Vagina (tissue), 2 donors: ENCODE results near the gene POC1A. TPM values are rescaled to one million over a fixed set of nuclear protein-coding genes. Genes with fewer than 3 reads are reported as not detected.

Experiments
- DNase-seq, 2 donors: peaks; one replicate each; pipeline ENCODE4 v3.0.0-alpha.2; 2017; ENCODE audit errors: extremely low spot score in 2 of 2
- H3K27ac ChIP-seq: fragments of 200-600 bp; sonication (generic); one replicate; pipeline ENCODE4 v1.5.1; 2019
- H3K27me3 ChIP-seq: fragments of 200-600 bp; sonication (generic); one replicate; pipeline ENCODE4 v1.5.1; 2019
- H3K36me3 ChIP-seq, 2 donors: fragments of 200-600 bp; sonication (generic); one replicate each; pipeline ENCODE4 v1.5.1; 2017 to 2019
- H3K4me1 ChIP-seq: fragments of 200-600 bp; sonication (generic); one replicate; pipeline ENCODE4 v1.5.1; 2019
- H3K4me3 ChIP-seq, 2 donors: fragments of 200-600 bp; sonication (generic); 1 replicate in 1 of 2; 2 replicates in 1 of 2; pipeline ENCODE4 v1.5.1; 2016 to 2019
- H3K9me3 ChIP-seq: fragments of 200-600 bp; sonication (generic); one replicate; pipeline ENCODE4 v1.5.1; 2019
- POLR2A ChIP-seq, 2 donors: fragments of 450-650 bp; IDR thresholded peaks; one replicate each; pipeline ENCODE4 v1.6.1; 2017; ENCODE audit warnings: antibody characterized with exemption in 2 of 2, mild to moderate bottlenecking in 2 of 2, moderate library complexity in 2 of 2
- POLR2AphosphoS5 ChIP-seq, 2 donors: sonication (generic); formaldehyde crosslinking; IDR thresholded peaks; one replicate each; pipeline ENCODE4 v1.9.0; 2017; ENCODE audit warnings: antibody characterized with exemption in 2 of 2, mild to moderate bottlenecking in 2 of 2, low read depth in 1 of 2; ENCODE audit not compliant: insufficient read depth in 1 of 2
- intact Hi-C: fragments of 100-400 bp; cut with DNase I; formaldehyde crosslinking; loops from one replicate; pipeline ENCODE4 v1.15.1; 2023
- total RNA-seq: library from RNA; depleted of rRNA; stranded (reverse); fragments of >200 nt; gene quantifications from one replicate; pipeline ENCODE4 v1.2.3, GENCODE V29; 2016
- TF ChIP-seq, protein P1 (sequence below), 3 experiments: fragments of 450-650 bp in 2 of 3; fragments of 200-600 bp in 1 of 3; sonication (generic) in 1 of 3; IDR thresholded peaks; one replicate each; pipeline ENCODE4 v1.5.1; 2017 to 2019; ENCODE audit warnings: antibody characterized with exemption in 3 of 3, mild to moderate bottlenecking in 2 of 3, moderate library complexity in 2 of 3

POC1A gene
- total RNA-seq, 1 donor from 2014 or later = 0.74 TPM

DNA sequence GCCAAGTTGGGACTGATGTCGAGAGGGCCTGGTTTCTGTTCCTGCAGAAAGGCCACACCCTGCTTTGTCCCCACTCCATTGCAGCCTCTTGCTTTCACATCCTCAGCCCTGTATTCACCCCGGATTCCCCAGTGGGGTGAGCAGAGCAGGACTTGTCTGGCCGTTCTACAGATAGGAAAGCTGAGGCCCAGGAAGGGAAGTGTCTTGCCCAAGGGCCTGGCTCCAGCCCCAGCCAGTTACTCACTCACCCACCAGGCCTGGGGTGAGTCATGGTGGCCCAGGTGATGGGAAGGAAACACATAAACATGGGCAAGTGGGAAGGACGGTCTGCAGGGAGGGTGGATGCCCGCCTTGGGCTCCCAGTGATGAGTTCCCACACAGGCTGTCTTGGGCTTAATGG, 91.7 kb downstream of the POC1A start:
- Histone ChIP-seq H3K9me3 (no peaks in the 10 kb centered on the region), H3K4me3 (no peak overlapping the region), H3K27ac (peak overlapping the region; percentile 47), H3K4me1 (peaks cover 66% of the 10 kb centered on the region), H3K36me3 (no peaks in the 10 kb centered on the region), H3K27me3 (no peaks in the 10 kb centered on the region)
- intact Hi-C loops = no loop called here
- no peak for DNase-seq
- TF ChIP-seq POLR2A (IDR thresholded peaks at IDR 0.05) (no peak), POLR2AphosphoS5 (IDR thresholded peaks at IDR 0.05; ENCODE audit: insufficient read depth in 1 of 2, low read depth in 1 of 2) (peak; percentile 58 to 61)
- TF ChIP-seq, protein P1, sequence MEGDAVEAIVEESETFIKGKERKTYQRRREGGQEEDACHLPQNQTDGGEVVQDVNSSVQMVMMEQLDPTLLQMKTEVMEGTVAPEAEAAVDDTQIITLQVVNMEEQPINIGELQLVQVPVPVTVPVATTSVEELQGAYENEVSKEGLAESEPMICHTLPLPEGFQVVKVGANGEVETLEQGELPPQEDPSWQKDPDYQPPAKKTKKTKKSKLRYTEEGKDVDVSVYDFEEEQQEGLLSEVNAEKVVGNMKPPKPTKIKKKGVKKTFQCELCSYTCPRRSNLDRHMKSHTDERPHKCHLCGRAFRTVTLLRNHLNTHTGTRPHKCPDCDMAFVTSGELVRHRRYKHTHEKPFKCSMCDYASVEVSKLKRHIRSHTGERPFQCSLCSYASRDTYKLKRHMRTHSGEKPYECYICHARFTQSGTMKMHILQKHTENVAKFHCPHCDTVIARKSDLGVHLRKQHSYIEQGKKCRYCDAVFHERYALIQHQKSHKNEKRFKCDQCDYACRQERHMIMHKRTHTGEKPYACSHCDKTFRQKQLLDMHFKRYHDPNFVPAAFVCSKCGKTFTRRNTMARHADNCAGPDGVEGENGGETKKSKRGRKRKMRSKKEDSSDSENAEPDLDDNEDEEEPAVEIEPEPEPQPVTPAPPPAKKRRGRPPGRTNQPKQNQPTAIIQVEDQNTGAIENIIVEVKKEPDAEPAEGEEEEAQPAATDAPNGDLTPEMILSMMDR (IDR thresholded peaks at IDR 0.05) = no peak

DNA sequence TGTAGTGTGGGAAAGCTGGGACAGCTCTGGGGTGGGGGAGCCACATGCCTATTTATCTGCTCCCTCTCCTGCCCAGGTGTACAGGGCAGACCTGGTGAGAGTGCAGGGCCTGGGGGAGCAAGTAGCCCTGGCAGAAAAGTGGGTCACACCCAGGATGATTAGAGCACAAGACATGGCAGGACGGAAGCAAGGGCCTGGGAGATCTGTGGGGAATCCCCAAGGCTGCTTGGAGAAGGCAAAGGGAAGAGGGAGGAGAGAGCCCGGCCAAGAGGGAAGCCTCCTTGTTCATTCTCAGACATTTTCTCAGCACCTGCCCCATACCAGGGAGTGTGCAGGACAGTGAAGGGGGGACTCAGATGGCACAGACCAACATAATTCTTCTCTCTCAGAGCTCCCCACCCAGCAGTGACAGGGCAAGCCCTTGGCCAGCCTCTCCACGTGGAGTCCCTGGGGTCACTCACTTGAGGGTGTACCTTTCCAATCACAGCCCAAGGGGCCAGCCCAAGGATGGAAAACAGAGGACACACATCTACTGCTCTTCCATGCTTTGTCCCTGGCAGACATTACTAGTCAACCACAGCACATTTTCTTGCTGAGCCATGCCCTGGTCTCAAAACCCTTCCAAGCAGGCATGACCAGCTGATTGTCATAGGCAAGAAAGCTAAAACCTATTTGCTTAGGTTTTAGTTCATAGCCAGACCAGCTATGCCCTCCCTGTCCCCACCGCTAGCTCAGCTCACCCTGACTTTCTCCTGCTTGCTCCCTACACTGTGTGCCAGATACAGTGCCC, 92.9 kb downstream of the POC1A start:
- H3K27me3 ChIP-seq = no peaks in the 10 kb centered on the region
- peak overlapping the region; percentile 47 for H3K27ac ChIP-seq
- TF ChIP-seq POLR2AphosphoS5 (IDR thresholded peaks at IDR 0.05; ENCODE audit: insufficient read depth in 1 of 2, low read depth in 1 of 2) = no peak
- TF ChIP-seq, protein P1 (IDR thresholded peaks at IDR 0.05) = no peak
- TF ChIP-seq POLR2A (IDR thresholded peaks at IDR 0.05) = no peak
- H3K4me1 ChIP-seq = peaks cover 55% of the 10 kb centered on the region
- no peak for DNase-seq
- H3K9me3 ChIP-seq = no peaks in the 10 kb centered on the region
- intact Hi-C loops = no loop called here
- no peak overlapping the region for H3K4me3 ChIP-seq
- no peaks in the 10 kb centered on the region for H3K36me3 ChIP-seq

DNA sequence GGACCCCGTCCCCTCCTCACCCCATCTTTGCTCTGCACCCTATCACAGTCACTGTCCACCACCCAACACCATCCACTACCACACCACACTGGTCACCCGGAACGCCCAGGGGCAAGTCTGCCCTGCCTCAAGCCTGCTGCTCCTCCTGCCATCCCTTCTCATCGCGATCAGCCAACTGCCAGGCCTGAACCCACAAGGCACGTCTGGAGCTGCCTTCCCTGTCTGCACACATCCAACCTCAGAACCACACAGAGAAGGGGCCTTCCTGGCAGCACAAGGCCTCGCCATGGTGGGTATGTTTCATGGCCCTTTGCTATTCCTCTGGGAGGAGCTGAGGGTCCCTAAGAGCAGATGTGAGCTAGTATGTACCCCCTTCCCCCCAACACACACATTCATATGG, 94.4 kb downstream of the POC1A start:
- Histone ChIP-seq H3K36me3 (no peaks in the 10 kb centered on the region), H3K4me3 (no peak overlapping the region), H3K27me3 (no peaks in the 10 kb centered on the region), H3K9me3 (no peaks in the 10 kb centered on the region), H3K4me1 (peaks cover 41% of the 10 kb centered on the region), H3K27ac (no peak overlapping the region)
- intact Hi-C loops = loop anchor here (10.0 kb wide), 1 partner anchor 65 kb away; no protein-coding TSS in a partner anchor
- TF ChIP-seq, protein P1 (IDR thresholded peaks at IDR 0.05) = no peak
- TF ChIP-seq POLR2A (IDR thresholded peaks at IDR 0.05) (no peak), POLR2AphosphoS5 (IDR thresholded peaks at IDR 0.05; ENCODE audit: insufficient read depth in 1 of 2, low read depth in 1 of 2) (no peak)
- DNase-seq = no peak

DNA sequence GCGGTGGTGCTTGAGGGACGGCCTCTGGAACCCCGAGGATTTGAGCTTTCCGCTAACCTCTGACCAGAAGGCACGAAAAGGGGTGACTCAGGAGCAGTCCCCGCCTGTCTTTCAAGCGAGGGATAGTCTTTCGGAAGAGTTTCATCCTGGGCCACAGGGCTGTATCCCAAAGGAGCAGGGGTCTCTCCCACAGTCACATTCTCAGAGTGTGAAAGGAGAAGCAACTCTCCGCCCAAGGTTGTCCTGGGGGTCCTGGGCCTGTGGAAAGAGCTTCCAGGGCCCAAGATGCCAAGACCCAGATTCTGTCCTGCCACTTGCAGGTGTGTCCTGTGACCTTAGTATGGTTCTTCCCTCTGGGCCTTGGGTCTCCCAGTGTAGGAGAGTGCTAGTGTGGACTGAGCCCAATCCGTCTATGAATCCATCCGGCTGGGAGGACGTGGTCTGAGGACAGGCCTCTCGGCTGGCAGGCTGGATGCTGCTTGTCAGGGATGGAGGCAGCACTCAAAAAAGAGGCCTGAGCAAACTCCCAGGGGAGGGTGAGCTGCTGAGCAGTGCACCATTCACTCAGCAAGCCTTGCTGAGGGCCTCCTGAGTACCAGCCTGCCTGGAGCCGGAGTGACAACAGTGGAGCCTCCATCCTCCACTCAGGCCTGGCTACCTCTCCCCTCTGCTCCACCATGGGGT, 96.3 kb downstream of the POC1A start:
- TF ChIP-seq, protein P1 (IDR thresholded peaks at IDR 0.05) = no peak
- no peak for TF ChIP-seq POLR2AphosphoS5 (IDR thresholded peaks at IDR 0.05; ENCODE audit: insufficient read depth in 1 of 2, low read depth in 1 of 2)
- TF ChIP-seq POLR2A (IDR thresholded peaks at IDR 0.05) = no peak
- Histone ChIP-seq H3K36me3 (no peaks in the 10 kb centered on the region), H3K9me3 (no peaks in the 10 kb centered on the region), H3K4me3 (peak overlapping the region; percentile 60 to 75), H3K4me1 (peaks cover 46% of the 10 kb centered on the region), H3K27ac (peak overlapping the region; percentile 98), H3K27me3 (no peaks in the 10 kb centered on the region)
- intact Hi-C loops = loop anchor here (10.0 kb wide), 1 partner anchor 67 kb away; no protein-coding TSS in a partner anchor
- no peak for DNase-seq
